Right atrium auricular region (tissue), 2 donors: Measurements from ENCODE around the gene PPP2R3B. TPM values are rescaled to one million over a fixed set of nuclear protein-coding genes. Genes with fewer than 3 reads are reported as not detected.
"Not testable (repeated sequence)": the region's sequence is repeated elsewhere in the genome, so short reads cannot be mapped to it uniquely, and the experiment has no call there.

Source experiments
- DNase-seq: peaks from one replicate; pipeline ENCODE4 v3.0.0-alpha.2; 2019; ENCODE audit warnings: low spot score
- H3K27ac ChIP-seq, 2 donors: fragments of 200-600 bp; sonication (generic); 1 replicate in 1 of 2; 2 replicates in 1 of 2; pipeline ENCODE4 v1.5.1; 2016 to 2019
- H3K27me3 ChIP-seq, 2 donors: fragments of 200-600 bp; sonication (generic); one replicate each; pipeline versions ENCODE4 v1.5.1 to v1.6.0; 2017 to 2019
- H3K36me3 ChIP-seq: fragments of 200-600 bp; sonication (generic); one replicate; pipeline ENCODE4 v1.5.1; 2016
- H3K4me1 ChIP-seq, 2 donors: fragments of 200-600 bp; sonication (generic); one replicate each; pipeline versions ENCODE4 v1.5.1 to v1.6.0; 2017 to 2019
- H3K4me3 ChIP-seq, 2 donors: fragments of 200-600 bp; sonication (generic); 1 replicate in 1 of 2; 2 replicates in 1 of 2; pipeline ENCODE4 v1.5.1; 2017 to 2019; ENCODE audit warnings: mild to moderate bottlenecking in 1 of 2, moderate library complexity in 1 of 2
- H3K9me3 ChIP-seq, 2 donors: fragments of 200-600 bp; sonication (generic); one replicate each; pipeline ENCODE4 v1.5.1; 2019
- total RNA-seq, 2 donors: library from RNA; depleted of rRNA; stranded (reverse); fragments of >200 nt; gene quantifications; one replicate each; pipeline ENCODE4 v1.1.0, GENCODE V29; 2016
- TF ChIP-seq, protein P1 (sequence below), 2 donors: fragments of 200-600 bp; sonication (generic); IDR thresholded peaks; one replicate each; pipeline ENCODE4 v1.5.1; 2019; ENCODE audit warnings: antibody characterized with exemption in 2 of 2

The PPP2R3B gene
- total RNA-seq, 2 donors from 2014 or later = 58.6 to 70.1 TPM

DNA sequence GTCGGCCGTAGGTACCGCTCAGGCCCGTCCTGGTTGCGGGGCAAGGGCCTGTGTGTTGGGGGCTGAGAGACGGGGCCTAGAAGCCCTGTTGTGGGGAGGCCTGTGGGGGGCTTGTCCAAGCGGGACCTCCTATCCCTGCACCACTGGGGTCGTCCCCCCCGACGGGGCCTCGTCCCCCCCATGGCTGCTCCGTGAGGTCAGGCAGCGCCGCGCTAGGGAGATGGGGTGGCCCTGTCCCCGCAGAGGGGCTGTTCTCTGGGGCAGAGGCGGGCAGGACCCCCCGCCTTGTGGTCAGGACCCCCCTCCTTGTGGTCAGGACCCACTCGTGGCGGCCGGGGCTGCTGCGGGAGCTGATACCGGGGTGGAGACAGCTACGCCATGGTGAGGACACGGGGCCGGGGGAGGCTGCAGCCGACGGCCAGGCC lies 56.0 kb downstream of the PPP2R3B start:
- Histone ChIP-seq H3K27ac (no peak overlapping the region), H3K36me3 (peaks cover 10% of the 10 kb centered on the region), H3K9me3 (no peaks in the 10 kb centered on the region), H3K4me1 (peaks cover 0 to 14% of the 10 kb centered on the region in 2 donors), H3K4me3 (peak overlapping the region in 1 of 2 donors; percentile 28), H3K27me3 (no peaks in the 10 kb centered on the region)
- TF ChIP-seq, protein P1, sequence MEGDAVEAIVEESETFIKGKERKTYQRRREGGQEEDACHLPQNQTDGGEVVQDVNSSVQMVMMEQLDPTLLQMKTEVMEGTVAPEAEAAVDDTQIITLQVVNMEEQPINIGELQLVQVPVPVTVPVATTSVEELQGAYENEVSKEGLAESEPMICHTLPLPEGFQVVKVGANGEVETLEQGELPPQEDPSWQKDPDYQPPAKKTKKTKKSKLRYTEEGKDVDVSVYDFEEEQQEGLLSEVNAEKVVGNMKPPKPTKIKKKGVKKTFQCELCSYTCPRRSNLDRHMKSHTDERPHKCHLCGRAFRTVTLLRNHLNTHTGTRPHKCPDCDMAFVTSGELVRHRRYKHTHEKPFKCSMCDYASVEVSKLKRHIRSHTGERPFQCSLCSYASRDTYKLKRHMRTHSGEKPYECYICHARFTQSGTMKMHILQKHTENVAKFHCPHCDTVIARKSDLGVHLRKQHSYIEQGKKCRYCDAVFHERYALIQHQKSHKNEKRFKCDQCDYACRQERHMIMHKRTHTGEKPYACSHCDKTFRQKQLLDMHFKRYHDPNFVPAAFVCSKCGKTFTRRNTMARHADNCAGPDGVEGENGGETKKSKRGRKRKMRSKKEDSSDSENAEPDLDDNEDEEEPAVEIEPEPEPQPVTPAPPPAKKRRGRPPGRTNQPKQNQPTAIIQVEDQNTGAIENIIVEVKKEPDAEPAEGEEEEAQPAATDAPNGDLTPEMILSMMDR (IDR thresholded peaks at IDR 0.05) = no peak
- no peak for DNase-seq

DNA sequence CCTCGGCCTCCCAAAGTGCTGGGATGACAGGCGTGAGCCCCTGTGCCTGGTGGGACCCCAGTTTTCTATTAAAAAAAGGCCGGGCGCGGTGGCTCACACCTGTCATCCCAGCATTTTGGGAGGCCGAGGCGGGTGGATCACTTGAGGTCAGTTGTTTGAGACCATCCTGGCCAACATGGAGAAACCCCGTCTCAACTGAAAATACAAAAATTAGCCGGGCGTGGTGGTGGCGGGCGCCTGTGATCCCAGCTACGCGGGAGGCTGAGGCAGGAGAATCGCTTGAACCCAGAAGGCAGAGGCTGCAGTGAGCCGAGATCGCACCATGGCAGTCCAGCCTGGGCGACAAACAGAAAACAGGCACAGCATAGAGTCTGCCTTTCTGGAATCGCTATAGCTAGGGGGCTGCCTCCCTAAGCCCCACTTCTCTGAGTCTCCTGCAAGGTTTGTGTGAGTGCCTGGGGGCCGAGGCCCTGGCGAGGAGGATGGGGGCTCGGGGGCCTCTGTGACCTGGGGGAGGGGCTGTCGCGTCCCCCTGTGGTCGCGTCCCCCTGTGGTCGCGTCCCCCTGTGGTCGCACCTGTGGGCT lies 56.5 kb downstream of the PPP2R3B start:
- H3K27me3 ChIP-seq, H3K27ac ChIP-seq, H3K4me3 ChIP-seq, DNase-seq, H3K36me3 ChIP-seq, H3K9me3 ChIP-seq: not testable (repeated sequence)
- H3K4me1 ChIP-seq = peaks cover 0 to 17% of the 10 kb centered on the region in 2 donors

DNA sequence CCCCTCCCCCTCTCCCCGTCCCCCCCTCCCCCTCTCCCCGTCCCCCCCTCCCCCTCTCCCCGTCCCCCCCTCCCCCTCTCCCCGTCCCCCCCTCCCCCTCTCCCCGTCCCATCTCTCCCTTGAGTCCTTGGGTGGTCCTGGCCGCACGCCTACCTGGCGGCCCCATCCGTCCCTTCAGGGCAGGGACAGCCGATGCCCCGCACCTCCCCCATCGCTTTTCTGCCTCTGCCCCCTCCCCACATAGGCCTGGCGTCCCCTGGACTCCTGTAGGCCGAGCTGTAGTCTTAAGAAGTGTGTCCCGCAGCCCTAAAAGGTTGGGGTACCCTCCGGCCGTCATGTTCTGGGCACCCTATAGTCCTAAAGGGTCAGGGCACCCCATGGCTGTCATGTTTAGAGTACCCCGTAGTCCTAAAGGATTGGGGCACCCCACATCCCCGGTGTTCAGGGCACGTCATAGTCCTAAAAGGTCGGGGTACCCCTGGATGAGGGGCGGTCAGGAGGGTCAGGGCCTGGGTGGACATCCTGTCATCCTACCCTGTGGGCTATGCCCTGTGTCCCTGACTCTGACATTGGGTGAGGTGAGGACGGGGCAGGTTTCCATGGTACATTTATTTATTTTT lies 57.3 kb downstream of the PPP2R3B start:
- no peak overlapping the region for H3K4me3 ChIP-seq
- no peak for DNase-seq
- TF ChIP-seq, protein P1 (IDR thresholded peaks at IDR 0.05) = no peak
- H3K27me3 ChIP-seq = no peaks in the 10 kb centered on the region
- H3K27ac ChIP-seq = no peak overlapping the region
- peaks cover 0 to 17% of the 10 kb centered on the region in 2 donors for H3K4me1 ChIP-seq
- no peaks in the 10 kb centered on the region for H3K9me3 ChIP-seq
- peaks cover 10% of the 10 kb centered on the region for H3K36me3 ChIP-seq

DNA sequence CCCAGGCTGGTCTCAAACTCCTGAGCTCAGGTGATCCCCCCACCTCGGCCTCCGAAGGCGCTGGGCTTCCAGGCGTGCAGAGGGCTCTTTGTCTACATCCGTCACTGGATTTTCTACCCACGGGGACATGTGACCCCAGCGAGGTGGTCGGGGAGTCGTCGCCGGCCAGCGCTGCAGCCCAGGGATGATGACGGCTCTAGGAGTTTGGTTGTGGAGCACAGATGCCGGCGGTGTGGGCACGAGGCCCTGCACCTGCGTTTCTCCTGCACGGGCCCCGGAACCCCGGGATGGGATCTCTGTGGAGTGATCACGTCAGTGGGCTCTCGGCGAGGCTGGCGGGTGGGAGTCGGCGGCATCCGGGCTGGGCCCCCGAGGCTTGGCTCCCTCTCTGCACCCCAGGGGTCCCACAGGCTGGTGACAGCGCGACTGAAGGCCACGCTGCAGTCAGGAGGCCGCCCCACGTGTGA lies 59.0 kb downstream of the PPP2R3B start:
- TF ChIP-seq, protein P1 (IDR thresholded peaks at IDR 0.05) = no peak
- H3K36me3 ChIP-seq = no peaks in the 10 kb centered on the region
- no peaks in the 10 kb centered on the region for H3K27me3 ChIP-seq
- H3K4me3 ChIP-seq = no peak overlapping the region
- no peak overlapping the region for H3K27ac ChIP-seq
- H3K9me3 ChIP-seq = no peaks in the 10 kb centered on the region
- peaks cover 0 to 25% of the 10 kb centered on the region in 2 donors for H3K4me1 ChIP-seq
- DNase-seq = no peak

DNA sequence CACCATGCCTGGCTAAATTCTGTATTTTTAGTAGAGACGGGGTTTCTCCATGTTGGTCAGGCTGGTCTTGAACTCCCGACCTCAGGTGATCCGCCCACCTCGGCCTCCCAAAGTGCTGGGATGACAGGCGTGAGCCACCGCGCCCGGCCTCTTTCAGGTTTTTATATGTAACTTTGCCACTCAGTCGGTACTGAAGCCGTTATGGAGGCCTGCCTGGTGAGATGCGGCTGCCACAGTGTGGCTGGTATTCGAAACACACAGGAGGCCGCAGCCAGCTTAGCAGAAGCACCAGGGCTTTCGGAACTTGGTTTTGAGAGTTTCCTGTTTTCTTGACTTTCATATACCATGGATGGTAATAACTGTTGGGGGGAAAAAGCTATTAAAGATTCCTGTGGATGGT lies 62.0 kb downstream of the PPP2R3B start:
- H3K36me3 ChIP-seq, H3K4me3 ChIP-seq, DNase-seq, H3K27me3 ChIP-seq, H3K27ac ChIP-seq, H3K9me3 ChIP-seq: not testable (repeated sequence)
- peaks cover 0 to 25% of the 10 kb centered on the region in 2 donors for H3K4me1 ChIP-seq

DNA sequence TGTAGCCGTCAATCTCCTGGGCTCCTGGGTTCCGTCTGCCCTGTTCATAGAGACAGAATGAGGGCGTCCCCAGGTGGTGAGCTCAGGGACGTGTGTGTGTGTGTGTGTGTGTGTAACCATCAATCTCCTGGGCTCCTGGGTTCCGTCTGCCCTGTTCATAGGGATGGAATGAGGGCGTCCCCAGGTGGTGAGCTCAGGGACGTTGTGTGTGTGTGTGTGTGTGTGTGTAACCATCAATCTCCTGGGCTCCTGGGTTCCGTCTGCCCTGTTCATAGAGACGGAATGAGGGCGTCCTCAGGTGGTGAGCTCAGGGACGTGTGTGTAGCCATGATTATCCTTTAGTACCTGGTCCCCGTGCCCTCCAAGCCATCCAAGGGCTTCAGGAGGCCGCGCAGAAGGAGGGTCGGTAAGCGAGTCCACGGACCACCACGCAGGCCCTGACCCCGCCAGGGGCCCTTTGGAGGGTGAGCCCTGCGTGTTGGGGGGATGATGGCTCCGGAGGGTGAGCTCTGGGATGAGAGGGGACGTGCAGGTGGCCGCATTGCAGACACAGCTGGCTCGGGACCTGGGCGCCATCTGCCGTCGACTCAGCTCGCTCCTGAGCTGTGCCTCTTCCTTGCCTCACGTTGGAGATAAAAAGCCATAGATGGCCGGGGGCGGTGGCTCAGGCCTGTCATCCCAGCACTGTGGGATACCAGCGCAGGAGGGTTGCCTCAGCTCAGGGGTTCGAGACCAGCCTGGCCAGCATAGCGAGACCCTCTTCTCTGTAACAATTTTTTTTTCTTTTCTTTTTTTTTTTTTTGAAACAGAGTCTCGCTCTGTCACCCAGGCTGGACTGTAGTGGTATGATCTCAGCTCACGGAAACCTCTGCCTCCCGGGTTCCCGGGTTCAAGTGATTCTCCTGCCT lies 62.7 kb downstream of the PPP2R3B start:
- H3K9me3 ChIP-seq = no peaks in the 10 kb centered on the region
- H3K4me3 ChIP-seq = no peak overlapping the region
- H3K27ac ChIP-seq = no peak overlapping the region
- H3K27me3 ChIP-seq = no peaks in the 10 kb centered on the region
- TF ChIP-seq, protein P1 (IDR thresholded peaks at IDR 0.05) = peak in 1 of 2 donors; percentile 34
- no peak for DNase-seq
- H3K4me1 ChIP-seq = peaks cover 0 to 28% of the 10 kb centered on the region in 2 donors
- no peaks in the 10 kb centered on the region for H3K36me3 ChIP-seq
